ENCODE data around the gene CACNB2.

- no peak for TF ChIP-seq SP1 (CRISPR knock-in tag; conservative IDR thresholded peaks at IDR 0.05)
- no peak for TF ChIP-seq CREM (CRISPR knock-in tag; IDR thresholded peaks at IDR 0.05)
- TF ChIP-seq FOXK1 (CRISPR knock-in tag; IDR thresholded peaks at IDR 0.05), result no peak
- no peak for TF ChIP-seq AFF4 (CRISPR knock-in tag; IDR thresholded peaks at IDR 0.05; ENCODE audit: borderline replicate concordance)
- TF ChIP-seq CTCF (IDR thresholded peaks at IDR 0.05), result no peak
- TF ChIP-seq KAT7 (CRISPR knock-in tag; IDR thresholded peaks at IDR 0.05; ENCODE audit: borderline replicate concordance), result no peak
- no peak for TF ChIP-seq MXD4 (CRISPR knock-in tag; IDR thresholded peaks at IDR 0.05; ENCODE audit: borderline replicate concordance)
- no peak for TF ChIP-seq ZNF281 (CRISPR knock-in tag; IDR thresholded peaks at IDR 0.05)
- no peak for TF ChIP-seq E2F1 (CRISPR knock-in tag; IDR thresholded peaks at IDR 0.05)
These were observed 238.5 kb downstream of the CACNB2 start for GRCh38 chr10:18378766-18379165.
